ENCODE results near the gene AMHR2. TPM values are rescaled to one million over a fixed set of nuclear protein-coding genes. Genes with fewer than 3 reads are reported as not detected.

AMHR2 gene
- total and polyA plus RNA-seq, 9 of the 15 experiments (the other 6 are each of a cell fraction or from before 2014, with no cell fraction given) = 8.9 to 49.7 (median 19.3) TPM

- no peak for TF ChIP-seq E2F4 (CRISPR knock-in tag; IDR thresholded peaks at IDR 0.05; ENCODE audit: low read depth)
- no peak for TF ChIP-seq ZBTB49 (CRISPR knock-in tag; IDR thresholded peaks at IDR 0.05; ENCODE audit: borderline replicate concordance)
- TF ChIP-seq SMARCB1 (IDR thresholded peaks at IDR 0.05; ENCODE audit: insufficient read length, low read depth) = no peak
- TF ChIP-seq IFI16 (CRISPR knock-in tag; IDR thresholded peaks at IDR 0.05) = no peak
- no peak for TF ChIP-seq TGIF2 (CRISPR knock-in tag; IDR thresholded peaks at IDR 0.05)
- no peak for TF ChIP-seq ZNF253 (CRISPR knock-in tag; conservative IDR thresholded peaks at IDR 0.05)
- peak; percentile 9 to 47; a peak in 1 of 4 replicates for TF ChIP-seq SIN3A (IDR thresholded peaks at IDR 0.05; ENCODE audit: borderline replicate concordance in 2 of 2, control insufficient read depth in 1 of 2, low read depth in 2 of 2, low read length in 2 of 2)
- TF ChIP-seq KDM4B (IDR thresholded peaks at IDR 0.05; ENCODE audit: borderline replicate concordance in 2 of 2, low read depth in 1 of 2) = no peak
- TF ChIP-seq ZBTB17 (CRISPR knock-in tag; IDR thresholded peaks at IDR 0.05) = no peak
- no peak for TF ChIP-seq THRB (CRISPR knock-in tag; conservative IDR thresholded peaks at IDR 0.05)
- TF ChIP-seq SP1 (CRISPR knock-in tag; IDR thresholded peaks at IDR 0.05) = no peak
- TF ChIP-seq TSC22D4 (tag; IDR thresholded peaks at IDR 0.05) = no peak
- TF ChIP-seq GATA2 (CRISPR knock-in tag; IDR thresholded peaks at IDR 0.05) = no peak
- no peak for TF ChIP-seq PCBP1 (IDR thresholded peaks at IDR 0.05; ENCODE audit: low read depth, low read length, poor library complexity, severe bottlenecking)
- TF ChIP-seq LARP7 (IDR thresholded peaks at IDR 0.05) = no peak
- no peak for TF ChIP-seq E2F8 (IDR thresholded peaks at IDR 0.05; ENCODE audit: low read depth, partially characterized antibody)
- no peak; the same call in 1 of the 2 replicates for TF ChIP-seq ZNF395 (CRISPR knock-in tag; IDR thresholded peaks at IDR 0.05)
- no peak for TF ChIP-seq ZSCAN29 (IDR thresholded peaks at IDR 0.05)
Measured at GRCh38 chr12:53441040-53441833, 17.6 kb downstream of the AMHR2 start, which contains the start of gene PRR13 (continued).

Data from K562 (cell line).